GM10248 (cell line): ENCODE data around the gene TBCE.

Source experiments
- CTCF ChIA-PET: fragments of 300-600 bp; sonication (Branson Sonifier 250); formaldehyde crosslinking; extraction: SDS; loops from one replicate; lab custom pipeline; 2021; ENCODE audit warnings: antibody characterized with exemption; lab: Yijun Ruan, JAX
- POLR2A ChIA-PET: fragments of 350-650 bp; sonication (Branson Sonifier 250); formaldehyde crosslinking; extraction: SDS; loops from one replicate; lab custom pipeline; 2020; ENCODE audit warnings: antibody characterized with exemption; lab: Yijun Ruan, JAX
- DNase-seq: peaks from one replicate; pipeline ENCODE4 v3.0.0; 2012; ENCODE audit errors: extremely low spot score
- CTCF ChIP-seq: IDR thresholded peaks from 2 replicates; pipeline ENCODE4 v1.5.1; 2012; ENCODE audit warnings: mild to moderate bottlenecking, low read depth; ENCODE audit errors: extremely low read depth, missing control alignments, control extremely low read depth

TBCE gene

GRCh38 chr1:235434001-235434400, 66.8 kb downstream of the TBCE start:
- CTCF ChIA-PET: no interaction called here
- POLR2A ChIA-PET: no interaction called here
- no peak for TF ChIP-seq CTCF
- DNase-seq: no peak

- no peak for TF ChIP-seq CTCF
- POLR2A ChIA-PET: no interaction called here
These were observed 74.0 kb downstream of the TBCE start for GRCh38 chr1:235441159-235441685.

GRCh38 chr1:235442788-235443429, 75.7 kb downstream of the TBCE start:
- TF ChIP-seq CTCF: no peak
- POLR2A ChIA-PET: no interaction called here
- CTCF ChIA-PET: interaction anchor here (0.8 to 2.2 kb wide), 5 partner anchors 9 to 26 kb away, joined by 3 to 6 read pairs (median 4); no protein-coding TSS in a partner anchor

More at GRCh38 chr1:235441159-235441685, 74.0 kb downstream of the TBCE start:
- CTCF ChIA-PET: interaction anchor here (0.7 to 1.4 kb wide), 6 partner anchors 11 to 31 kb away, joined by 3 to 5 read pairs (median 3); no protein-coding TSS in a partner anchor
- DNase-seq: no peak

GRCh38 chr1:235448616-235449015, 81.4 kb downstream of the TBCE start:
- no peak for DNase-seq
- TF ChIP-seq CTCF: no peak
- CTCF ChIA-PET: interaction anchor here (1.1 kb wide), 1 partner anchor 11 kb away, joined by 3 read pairs; no protein-coding TSS in a partner anchor
- POLR2A ChIA-PET: interaction anchor here (0.6 kb wide), 1 partner anchor 349 kb away, joined by 3 read pairs; no protein-coding TSS in a partner anchor

More at GRCh38 chr1:235442788-235443429, 75.7 kb downstream of the TBCE start:
- no peak for DNase-seq

- ChIA-PET CTCF (interaction anchor here (0.7 to 1.4 kb wide), 3 partner anchors 10 to 346 kb away, joined by 3 read pairs; no protein-coding TSS in a partner anchor), POLR2A (no interaction called here)
- no peak for DNase-seq
- no peak for TF ChIP-seq CTCF
These were observed 83.2 kb downstream of the TBCE start for GRCh38 chr1:235450433-235450832.

GRCh38 chr1:235450886-235451483, 83.8 kb downstream of the TBCE start:
- ChIA-PET CTCF (interaction anchor here (0.7 to 1.4 kb wide), 4 partner anchors 10 to 346 kb away, joined by 3 read pairs; no protein-coding TSS in a partner anchor), POLR2A (no interaction called here)
- no peak for TF ChIP-seq CTCF
- no peak for DNase-seq
